Trophoblast cell (in vitro differentiated cells and primary cell): ENCODE results near the gene FYN.

Source experiments
- DNase-seq, 2 donors: peaks; one replicate each; pipeline ENCODE4 v3.0.0-alpha.2; 2016
- H2AFZ ChIP-seq: 2 replicates; pipeline ENCODE4 v1.6.1; 2013; ENCODE audit warnings: low read length, moderate library complexity, mild to moderate bottlenecking; ENCODE audit not compliant: insufficient read depth, poor library complexity
- H2AK5ac ChIP-seq: 2 replicates; pipeline ENCODE4 v1.6.1; 2013; ENCODE audit warnings: mild to moderate bottlenecking, low read length
- H2BK120ac ChIP-seq: 2 replicates; pipeline ENCODE4 v1.6.1; 2013; ENCODE audit warnings: low read length, mild to moderate bottlenecking, moderate library complexity; ENCODE audit not compliant: insufficient read depth, poor library complexity
- H2BK12ac ChIP-seq: 2 replicates; pipeline ENCODE4 v1.6.1; 2013; ENCODE audit warnings: mild to moderate bottlenecking, low read length, moderate library complexity
- H2BK5ac ChIP-seq: 2 replicates; pipeline ENCODE4 v1.6.1; 2013; ENCODE audit warnings: low read length, low read depth, moderate library complexity, mild to moderate bottlenecking; ENCODE audit not compliant: poor library complexity
- H3K14ac ChIP-seq: 2 replicates; pipeline ENCODE4 v1.6.1; 2013; ENCODE audit warnings: mild to moderate bottlenecking, low read length
- H3K18ac ChIP-seq: 2 replicates; pipeline ENCODE4 v1.6.1; 2013; ENCODE audit warnings: mild to moderate bottlenecking, low read length
- H3K23ac ChIP-seq: 2 replicates; pipeline ENCODE4 v1.6.1; 2013; ENCODE audit warnings: low read length
- H3K27ac ChIP-seq: 2 replicates; pipeline ENCODE4 v1.5.1; 2013; ENCODE audit warnings: low read depth, mild to moderate bottlenecking, inconsistent platforms, low read length, moderate library complexity
- H3K27me3 ChIP-seq: 2 replicates; pipeline ENCODE4 v1.6.1; 2013; ENCODE audit warnings: inconsistent platforms, mild to moderate bottlenecking, low read length, moderate library complexity; ENCODE audit not compliant: insufficient read depth
- H3K36me3 ChIP-seq, 2 experiments: 1 replicate in 1 of 2; 2 replicates in 1 of 2; pipeline ENCODE4 v1.6.1; 2013; ENCODE audit warnings: low read length in 2 of 2, mild to moderate bottlenecking in 2 of 2, moderate library complexity in 1 of 2; ENCODE audit not compliant: insufficient read depth in 2 of 2, control insufficient read depth in 1 of 2
- H3K4ac ChIP-seq: 2 replicates; pipeline ENCODE4 v1.6.1; 2013; ENCODE audit warnings: low read depth, mild to moderate bottlenecking, low read length, moderate library complexity
- H3K4me1 ChIP-seq, 2 experiments: 1 replicate in 1 of 2; 2 replicates in 1 of 2; pipeline ENCODE4 v1.6.1; 2013; ENCODE audit warnings: low read length in 2 of 2, mild to moderate bottlenecking in 2 of 2, moderate library complexity in 1 of 2; ENCODE audit not compliant: insufficient read depth in 2 of 2, control insufficient read depth in 1 of 2
- H3K4me2 ChIP-seq: 2 replicates; pipeline ENCODE4 v1.6.1; 2013; ENCODE audit warnings: inconsistent platforms, mild to moderate bottlenecking, low read length, moderate library complexity
- H3K4me3 ChIP-seq: 2 replicates; pipeline ENCODE4 v1.5.1; 2013; ENCODE audit warnings: mild to moderate bottlenecking, low read depth, low read length, inconsistent platforms
- H3K79me1 ChIP-seq: one replicate; pipeline ENCODE4 v1.6.1; 2013; ENCODE audit warnings: low read length
- H3K79me2 ChIP-seq: 2 replicates; pipeline ENCODE4 v1.6.1; 2013; ENCODE audit warnings: low read length, mild to moderate bottlenecking; ENCODE audit not compliant: control insufficient read depth, insufficient read depth, poor library complexity
- H3K9ac ChIP-seq: 2 replicates; pipeline ENCODE4 v1.6.1; 2013; ENCODE audit warnings: mild to moderate bottlenecking, low read length
- H3K9me3 ChIP-seq: 2 replicates; pipeline ENCODE4 v1.6.1; 2013; ENCODE audit warnings: low read depth, mild to moderate bottlenecking, control low read depth, inconsistent platforms, low read length; ENCODE audit not compliant: insufficient read depth
- H4K12ac ChIP-seq: 2 replicates; pipeline ENCODE4 v1.6.1; 2013; ENCODE audit warnings: low read depth, mild to moderate bottlenecking, low read length, moderate library complexity
- H4K8ac ChIP-seq: 2 replicates; pipeline ENCODE4 v1.6.1; 2013; ENCODE audit warnings: low read depth, mild to moderate bottlenecking, low read length, moderate library complexity
- H4K91ac ChIP-seq: one replicate; pipeline ENCODE4 v1.6.1; 2013; ENCODE audit warnings: low read depth, mild to moderate bottlenecking, low read length, moderate library complexity
- whole genome bisulfite sequencing: extraction: QIAGEN DNeasy Blood & Tissue Kit; methylation state at CpG from one replicate; pipeline ENCODE4 v1.1.7; 2013; ENCODE audit warnings: missing lambda C conversion rate; ENCODE audit not compliant: insufficient read length, insufficient coverage; ENCODE audit errors: extremely low coverage; 5-methylcytosine and 5-hydroxymethylcytosine counted together

Gene FYN

DNA sequence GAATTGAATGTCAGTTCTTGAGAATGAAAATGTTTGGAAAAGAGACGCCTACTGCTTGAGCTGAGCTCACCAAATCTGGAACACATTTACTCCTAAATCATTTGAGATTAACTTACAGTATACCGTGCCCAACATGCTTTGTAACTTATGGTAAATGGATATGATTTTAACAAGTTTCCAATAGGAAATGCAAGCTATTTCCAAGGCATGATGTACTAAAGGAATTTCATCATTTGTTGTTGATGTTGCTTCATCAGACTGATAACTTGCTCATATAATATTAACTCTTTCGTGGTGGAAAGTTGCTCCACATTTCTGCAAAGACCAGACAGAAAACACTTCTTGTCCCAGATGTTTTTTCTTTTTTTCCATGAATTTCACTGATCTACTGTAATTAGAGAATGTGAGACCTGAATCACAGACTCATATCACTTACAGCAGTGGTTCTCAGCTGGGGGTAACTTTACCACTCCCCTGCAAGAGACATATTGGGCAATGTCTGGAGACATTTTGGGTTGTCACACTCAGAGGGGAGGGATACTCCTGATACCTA is 151.0 kb downstream of the FYN start:
- Histone ChIP-seq H2BK5ac (no peak overlapping the region), H2BK120ac (no peak overlapping the region), H4K91ac (no peak overlapping the region), H4K12ac (no peak overlapping the region), H2BK12ac (no peak overlapping the region), H3K79me2 (no peaks in the 10 kb centered on the region), H3K36me3 (peaks cover 0 to 8% of the 10 kb centered on the region in 2 experiments), H3K9ac (no peak overlapping the region), H3K4me3 (no peak overlapping the region), H3K23ac (peak overlapping the region; percentile 80), H3K27ac (no peak overlapping the region), H3K27me3 (no peaks in the 10 kb centered on the region), H3K4me2 (no peak overlapping the region), H2AK5ac (no peak overlapping the region), H3K18ac (no peak overlapping the region), H3K79me1 (no peaks in the 10 kb centered on the region), H3K4me1 (no peaks in the 10 kb centered on the region), H4K8ac (no peak overlapping the region), H3K4ac (no peak overlapping the region), H2AFZ (no peak overlapping the region), H3K14ac (no peak overlapping the region), H3K9me3 (no peaks in the 10 kb centered on the region)
- WGBS: no CpG with 5 or more reads among the region's 3 CpGs
- DNase-seq: peak in 1 of 2 donors; percentile 19

DNA sequence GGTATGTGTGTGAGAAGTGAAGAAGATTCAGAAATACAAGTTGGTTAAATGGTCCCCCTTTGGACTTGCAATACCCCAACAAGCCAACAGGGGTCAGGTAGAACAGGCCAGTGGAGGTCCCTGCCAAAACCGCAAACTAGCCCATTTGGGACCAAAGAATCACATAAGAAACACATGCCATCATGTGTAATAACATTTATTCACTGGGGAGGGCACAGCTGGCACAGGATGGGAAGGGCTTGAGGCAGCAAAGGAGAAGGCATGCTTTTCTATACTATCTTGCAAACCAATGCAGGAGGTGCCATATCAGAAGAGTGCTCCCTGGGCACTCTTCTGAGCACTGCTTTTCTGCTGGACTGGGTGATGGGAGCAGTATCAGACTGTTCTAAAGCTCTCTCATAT is 151.5 kb downstream of the FYN start:
- no peak overlapping the region for H3K4me2 ChIP-seq
- H4K12ac ChIP-seq: no peak overlapping the region
- H4K91ac ChIP-seq: no peak overlapping the region
- peak in 1 of 2 donors; percentile 64 for DNase-seq
- no peak overlapping the region for H3K14ac ChIP-seq
- H3K18ac ChIP-seq: no peak overlapping the region
- no peak overlapping the region for H2AFZ ChIP-seq
- no peaks in the 10 kb centered on the region for H3K27me3 ChIP-seq
- no peak overlapping the region for H2AK5ac ChIP-seq
- no peak overlapping the region for H2BK12ac ChIP-seq
- H3K79me2 ChIP-seq: no peaks in the 10 kb centered on the region
- H3K4ac ChIP-seq: no peak overlapping the region
- no peak overlapping the region for H3K23ac ChIP-seq
- H3K9me3 ChIP-seq: no peaks in the 10 kb centered on the region
- H3K79me1 ChIP-seq: no peaks in the 10 kb centered on the region
- no CpG with 5 or more reads among the region's 1 CpG for WGBS
- H4K8ac ChIP-seq: no peak overlapping the region
- no peak overlapping the region for H2BK5ac ChIP-seq
- H3K4me1 ChIP-seq: no peaks in the 10 kb centered on the region
- no peak overlapping the region for H2BK120ac ChIP-seq
- H3K36me3 ChIP-seq: peaks cover 0 to 8% of the 10 kb centered on the region in 2 experiments
- no peak overlapping the region for H3K4me3 ChIP-seq
- no peak overlapping the region for H3K9ac ChIP-seq
- H3K27ac ChIP-seq: no peak overlapping the region

- no peak overlapping the region for H2BK12ac ChIP-seq
- no CpG with 5 or more reads among the region's 12 CpGs for WGBS
- no peak overlapping the region for H3K18ac ChIP-seq
- H4K12ac ChIP-seq: no peak overlapping the region
- H3K79me1 ChIP-seq: no peaks in the 10 kb centered on the region
- no peak overlapping the region for H3K9ac ChIP-seq
- no peak overlapping the region for H3K4me2 ChIP-seq
- DNase-seq: no peak
- no peak overlapping the region for H3K14ac ChIP-seq
- H3K23ac ChIP-seq: no peak overlapping the region
- H4K91ac ChIP-seq: no peak overlapping the region
- H2AK5ac ChIP-seq: no peak overlapping the region
- H2AFZ ChIP-seq: no peak overlapping the region
- H2BK5ac ChIP-seq: no peak overlapping the region
- H3K36me3 ChIP-seq: peaks cover 0 to 8% of the 10 kb centered on the region in 2 experiments
- no peak overlapping the region for H3K4ac ChIP-seq
- H3K4me1 ChIP-seq: no peaks in the 10 kb centered on the region
- H3K9me3 ChIP-seq: no peaks in the 10 kb centered on the region
- no peak overlapping the region for H3K4me3 ChIP-seq
- H2BK120ac ChIP-seq: no peak overlapping the region
- H4K8ac ChIP-seq: no peak overlapping the region
- no peaks in the 10 kb centered on the region for H3K79me2 ChIP-seq
- H3K27me3 ChIP-seq: no peaks in the 10 kb centered on the region
- H3K27ac ChIP-seq: no peak overlapping the region
Measured at GRCh38 chr6:111720931-111721496, 152.2 kb downstream of the FYN start.

DNA sequence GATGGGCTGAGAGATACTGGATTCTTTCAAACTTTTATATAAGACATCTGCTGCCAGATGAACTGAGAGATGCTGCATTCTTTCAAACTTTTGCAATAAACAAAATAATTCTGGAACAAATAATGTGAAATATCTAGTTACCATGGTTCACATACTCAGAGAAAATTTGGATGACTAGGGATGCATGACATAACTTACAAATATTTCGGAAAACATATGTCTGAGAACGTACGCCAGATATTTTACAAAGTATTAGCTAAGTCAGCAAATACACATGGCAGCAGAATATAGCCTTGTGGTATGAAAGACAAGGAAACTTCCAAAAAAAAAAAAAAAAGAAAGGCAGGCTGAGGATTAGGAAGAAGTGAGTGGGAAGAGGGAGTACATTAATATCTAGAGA is 154.3 kb downstream of the FYN start:
- Histone ChIP-seq H2BK12ac (no peak overlapping the region), H3K9me3 (no peaks in the 10 kb centered on the region), H3K23ac (no peak overlapping the region), H2AK5ac (no peak overlapping the region), H4K91ac (no peak overlapping the region), H3K27ac (no peak overlapping the region), H3K18ac (no peak overlapping the region), H3K79me2 (no peaks in the 10 kb centered on the region), H3K27me3 (no peaks in the 10 kb centered on the region), H4K12ac (no peak overlapping the region), H3K4me3 (no peak overlapping the region), H3K14ac (no peak overlapping the region), H3K9ac (no peak overlapping the region), H3K4ac (no peak overlapping the region), H2BK120ac (no peak overlapping the region), H2AFZ (no peak overlapping the region), H3K36me3 (peaks cover 0 to 8% of the 10 kb centered on the region in 2 experiments), H2BK5ac (no peak overlapping the region), H3K79me1 (no peaks in the 10 kb centered on the region), H3K4me2 (no peak overlapping the region), H4K8ac (no peak overlapping the region), H3K4me1 (no peaks in the 10 kb centered on the region)
- WGBS: no CpG with 5 or more reads among the region's 3 CpGs
- peak in 1 of 2 donors; percentile 58 for DNase-seq
